Heart right ventricle (tissue), 16 donors: ENCODE measurements around the gene PBLD. TPM values are rescaled to one million over a fixed set of nuclear protein-coding genes. Genes with fewer than 3 reads are reported as not detected.
A peak's percentile ranks its signal among the peaks of the same experiment; 100 is the strongest.

Experiments
- ATAC-seq, 8 donors: fragments of 200-7000 bp; cut with Tn5 transposase; one replicate each; pipeline ENCODE4 v1.9.1; 2020; ENCODE audit warnings: mild to moderate bottlenecking in 8 of 8, moderate library complexity in 8 of 8, moderate number of reproducible peaks in 1 of 8
- DNase-seq, 2 donors: peaks; one replicate each; pipeline ENCODE4 v3.0.0-alpha.2; 2020
- H3K27ac ChIP-seq, 10 donors: fragments of 200-600 bp; sonication (generic) in 2 of 10; one replicate each; pipeline versions ENCODE4 v1.5.0 to v1.8.0; 2020 to 2022; ENCODE audit warnings: mild to moderate bottlenecking in 3 of 10
- H3K27me3 ChIP-seq, 7 donors: fragments of 200-600 bp; one replicate each; pipeline ENCODE4 v1.8.0; 2021 to 2022; ENCODE audit warnings: mild to moderate bottlenecking in 2 of 7
- H3K36me3 ChIP-seq, 9 donors: fragments of 200-600 bp; sonication (generic) in 1 of 9; one replicate each; pipeline versions ENCODE4 v1.5.0 to v1.8.0; 2020 to 2022; ENCODE audit warnings: mild to moderate bottlenecking in 2 of 9
- H3K4me1 ChIP-seq, 9 donors: fragments of 200-600 bp; sonication (generic) in 1 of 9; one replicate each; pipeline versions ENCODE4 v1.5.0 to v1.8.0; 2020 to 2022; ENCODE audit warnings: mild to moderate bottlenecking in 4 of 9
- H3K4me3 ChIP-seq, 10 donors: fragments of 200-600 bp; sonication (generic) in 2 of 10; one replicate each; pipeline versions ENCODE4 v1.5.0 to v1.8.0; 2020 to 2022; ENCODE audit warnings: mild to moderate bottlenecking in 7 of 10, moderate library complexity in 2 of 10
- H3K9me3 ChIP-seq, 11 donors: fragments of 200-600 bp in 10 of 11; sonication (generic) in 2 of 11; one replicate each; pipeline versions ENCODE4 v1.5.0 to v1.8.0; 2013 to 2022; ENCODE audit warnings: mild to moderate bottlenecking in 2 of 11, control low read depth in 1 of 11, moderate library complexity in 1 of 11
- WGBS, 2 donors: extraction: QIAGEN DNeasy Blood & Tissue Kit; methylation state at CpG; one replicate each; pipeline ENCODE4 v1.1.7; 2013; ENCODE audit warnings: inconsistent platforms in 1 of 2; 5-methylcytosine and 5-hydroxymethylcytosine counted together
- intact Hi-C, 10 donors: fragments of 100-400 bp; cut with DNase I; formaldehyde crosslinking; loops; one replicate each; pipeline versions ENCODE4 v1.11.1 to v1.14.2; 2022
- polyA plus RNA-seq, 2 donors: library from polyadenylated mRNA; stranded (reverse); fragments of 200-250 nt; gene quantifications; one replicate each; pipeline ENCODE4 v1.2.3, GENCODE V29; 2013
- total RNA-seq, 10 donors: library from RNA; stranded (reverse); fragmentation: NEBNext Ultra II Directional in 3 of 10; extraction: Animal tissue kit (Norgen Biotek cat#: 25700) in 3 of 10; gene quantifications; one replicate each; pipeline versions ENCODE4 v1.2.1 to v1.2.4, GENCODE V29; 2021 to 2023
- TF ChIP-seq, protein P1 (sequence below), 9 donors: fragments of 200-600 bp; sonication (generic) in 2 of 9; IDR thresholded peaks; one replicate each; pipeline versions ENCODE4 v1.5.0 to v1.8.0; 2021 to 2022; ENCODE audit warnings: antibody characterized with exemption in 9 of 9, mild to moderate bottlenecking in 5 of 9, moderate library complexity in 1 of 9
- donor health status: Arrhythmogenic right ventricular cardiomyopathy.
- donor health status: ischemic (EF 13 %, LVEDD 7.1; RV severe dilation, severe dysfunction).
- donor health status: healthy with polysubstance abuse.
- donor health status: DM: no; HTN: yes; CAD: no.
- donor health status: DM: no; HTN: no; CAD: no.
- donor health status: ischemic (EF 25% LVEDD 6.9; RV normal size, moderate dysfunction).
- donor health status: ischemic (EF 25% LVEDD 5.7; RV mildly dilated, moderate dysfunction).
- donor health status: healthy.
- donor health status: DM: yes; HTN: yes; CAD: no.
- donor health status: Ischemic cardiomyopathy.
- donor health status: ischemic (EF 35%, LVEDD 5.7; RV mildly dilated, moderate dysfunction).
- donor health status: nonischemic (EF 11% LVEDD 7.7; RV severe dilation, severe dysfunction).
- donor health status: DM: yes; HTN: yes; CAD: no.
- donor health status: PGD.
- donor health status: ischemic (EF 29% LVEDD 5.4; RV normal size, mild dysfunction).
- donor health status: nonischemic (EF 23%, LVEDD 6.1; RV moderate dilation, normal function).

PBLD gene
- total and polyA plus RNA-seq, 12 donors = 1.3 to 8.1 (median 5.5) TPM

DNA sequence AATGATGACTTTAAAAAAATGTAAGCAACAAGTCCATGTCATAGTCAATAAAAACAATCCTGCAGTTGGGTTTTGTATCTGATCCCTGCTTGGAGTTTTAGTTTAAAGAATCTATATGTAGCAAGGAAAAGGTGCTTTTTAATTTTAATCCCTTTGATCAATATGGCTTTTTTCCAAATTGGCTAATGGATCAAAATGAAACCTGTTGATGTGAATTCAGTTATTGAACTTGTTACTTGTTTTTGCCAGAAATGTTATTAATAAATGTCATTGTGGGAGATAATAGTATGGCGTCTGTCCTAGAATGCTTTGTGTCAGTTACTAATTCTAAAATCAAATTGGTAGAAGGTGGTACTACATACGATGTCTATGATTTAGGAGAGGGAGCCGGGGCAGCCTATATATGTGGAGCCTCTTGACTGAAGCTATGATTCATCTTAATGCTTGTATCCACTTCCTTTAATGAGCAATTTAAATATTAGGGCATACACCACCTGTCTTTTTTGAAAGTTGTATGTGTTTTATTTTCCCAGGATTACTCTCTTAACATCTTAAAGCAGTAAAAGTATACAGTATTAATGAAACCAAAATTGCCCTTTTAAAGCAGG is 10.3 kb upstream of the PBLD start:
- H3K27me3 ChIP-seq = no peaks in the 10 kb centered on the region
- H3K4me3 ChIP-seq = no peak overlapping the region
- H3K4me1 ChIP-seq = peaks cover 0 to 22% (median 8%) of the 10 kb centered on the region in 9 donors
- DNase-seq (no peak), ATAC-seq (no peak)
- 86 to 95% methylated on average over 3 of the region's 3 CpGs for WGBS, 2 donors
- no peak overlapping the region for H3K27ac ChIP-seq
- intact Hi-C loops = loop anchor here in 1 of 10 donors (10.0 kb wide), 1 partner anchor 422 kb away; no protein-coding TSS in a partner anchor
- H3K9me3 ChIP-seq = no peaks in the 10 kb centered on the region
- TF ChIP-seq, protein P1, sequence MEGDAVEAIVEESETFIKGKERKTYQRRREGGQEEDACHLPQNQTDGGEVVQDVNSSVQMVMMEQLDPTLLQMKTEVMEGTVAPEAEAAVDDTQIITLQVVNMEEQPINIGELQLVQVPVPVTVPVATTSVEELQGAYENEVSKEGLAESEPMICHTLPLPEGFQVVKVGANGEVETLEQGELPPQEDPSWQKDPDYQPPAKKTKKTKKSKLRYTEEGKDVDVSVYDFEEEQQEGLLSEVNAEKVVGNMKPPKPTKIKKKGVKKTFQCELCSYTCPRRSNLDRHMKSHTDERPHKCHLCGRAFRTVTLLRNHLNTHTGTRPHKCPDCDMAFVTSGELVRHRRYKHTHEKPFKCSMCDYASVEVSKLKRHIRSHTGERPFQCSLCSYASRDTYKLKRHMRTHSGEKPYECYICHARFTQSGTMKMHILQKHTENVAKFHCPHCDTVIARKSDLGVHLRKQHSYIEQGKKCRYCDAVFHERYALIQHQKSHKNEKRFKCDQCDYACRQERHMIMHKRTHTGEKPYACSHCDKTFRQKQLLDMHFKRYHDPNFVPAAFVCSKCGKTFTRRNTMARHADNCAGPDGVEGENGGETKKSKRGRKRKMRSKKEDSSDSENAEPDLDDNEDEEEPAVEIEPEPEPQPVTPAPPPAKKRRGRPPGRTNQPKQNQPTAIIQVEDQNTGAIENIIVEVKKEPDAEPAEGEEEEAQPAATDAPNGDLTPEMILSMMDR (IDR thresholded peaks at IDR 0.05) = no peak
- peaks cover 0 to 100% (median 78%) of the 10 kb centered on the region in 9 donors for H3K36me3 ChIP-seq

DNA sequence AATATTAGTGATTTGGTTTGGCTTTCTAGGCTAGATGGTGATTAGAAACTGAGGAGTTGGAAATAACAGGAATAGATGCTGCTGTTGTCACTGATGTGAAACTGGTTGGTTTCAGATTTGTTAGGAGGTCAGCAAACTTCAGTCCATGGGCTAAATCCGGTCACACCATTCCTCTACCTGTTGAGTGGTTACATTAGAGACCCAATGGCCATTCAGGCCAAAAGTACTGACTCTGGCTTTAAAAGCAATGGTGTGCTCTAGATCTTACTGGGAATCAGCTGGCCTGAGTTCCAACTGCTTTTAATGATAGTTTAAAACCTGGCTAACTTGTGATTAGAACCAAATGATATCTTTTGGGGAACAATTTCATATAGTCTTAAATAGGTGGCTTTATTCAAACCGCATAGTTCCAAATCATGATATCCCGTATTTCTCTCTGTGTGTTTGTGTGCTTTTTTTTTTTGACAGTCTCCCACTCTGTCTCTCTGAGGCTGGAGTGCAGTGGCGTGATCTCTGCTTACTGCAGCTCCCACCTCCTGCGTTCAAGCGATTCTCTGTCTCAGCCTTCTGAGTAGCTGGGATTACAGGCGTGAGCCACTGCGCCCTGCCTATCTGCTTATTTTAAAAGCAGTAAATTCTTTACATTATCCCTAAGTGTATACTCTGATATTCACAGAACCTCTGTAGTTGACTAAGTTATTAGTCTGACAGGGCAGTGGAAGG is 7.8 kb upstream of the PBLD start:
- ATAC-seq (no peak), DNase-seq (no peak)
- Histone ChIP-seq H3K9me3 (no peaks in the 10 kb centered on the region), H3K27me3 (no peaks in the 10 kb centered on the region), H3K36me3 (peaks cover 0 to 83% (median 69%) of the 10 kb centered on the region in 9 donors), H3K4me3 (no peak overlapping the region), H3K27ac (no peak overlapping the region), H3K4me1 (peaks cover 0 to 47% (median 33%) of the 10 kb centered on the region in 9 donors)
- TF ChIP-seq, protein P1 (IDR thresholded peaks at IDR 0.05) = no peak
- intact Hi-C loops = loop anchor here in 1 of 10 donors (10.0 kb wide), 1 partner anchor 424 kb away; no protein-coding TSS in a partner anchor
- 92 to 94% methylated on average over 8 of the region's 8 CpGs for WGBS, 2 donors

DNA sequence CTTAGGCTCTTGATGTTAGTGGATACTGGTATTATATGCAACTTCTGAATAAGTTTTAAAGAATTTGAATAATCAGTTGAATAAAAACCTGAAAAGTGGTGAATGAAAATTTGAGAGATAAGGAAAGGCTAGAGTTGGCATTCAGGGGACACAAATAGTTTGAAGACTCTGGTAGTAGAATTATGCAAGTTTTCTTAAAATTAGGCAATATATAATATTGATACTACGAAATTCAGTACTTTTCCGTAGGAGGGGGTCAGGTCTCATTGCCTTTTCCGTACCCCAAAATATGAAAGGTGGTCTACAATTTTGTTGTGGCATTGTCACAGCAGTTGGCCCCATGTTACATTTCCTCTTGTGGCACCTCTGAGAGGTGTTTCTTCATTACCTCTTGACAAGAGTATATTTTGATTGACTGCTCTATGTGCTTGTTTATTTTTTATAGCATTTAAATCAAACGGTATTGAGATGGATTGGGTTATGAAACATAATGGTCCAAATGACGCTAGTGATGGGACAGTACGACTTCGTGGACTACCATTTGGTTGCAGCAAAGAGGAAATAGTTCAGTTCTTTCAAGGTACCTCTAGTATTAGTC is 4.1 kb upstream of the PBLD start:
- Histone ChIP-seq H3K36me3 (peaks cover 0 to 47% (median 37%) of the 10 kb centered on the region in 9 donors), H3K9me3 (no peaks in the 10 kb centered on the region), H3K27me3 (no peaks in the 10 kb centered on the region), H3K27ac (no peak overlapping the region), H3K4me3 (peak overlapping the region in 2 of 10 donors; percentile 87 to 88), H3K4me1 (peaks cover 0 to 69% (median 55%) of the 10 kb centered on the region in 9 donors)
- no peak for ATAC-seq
- DNase-seq = no peak
- 67 to 68% methylated on average over 7 of the region's 7 CpGs for WGBS, 2 donors
- TF ChIP-seq, protein P1 (IDR thresholded peaks at IDR 0.05) = no peak
- intact Hi-C loops = loop anchor here in 4 of 10 donors (10.0 kb wide), 3 partner anchors 262 to 452 kb away; partner anchors contain the start of genes HERC4 (in 2 of the 4), SIRT1 (in 2 of the 4) and CCAR1 (in 1 of the 4)
